GM18909 (cell line): ENCODE measurements around the gene GRIN3B.

Experiments used
- ATAC-seq: cut with Tn5 transposase; IDR thresholded peaks from one replicate; pipeline ENCODE4 v1.9.1; 2021; ENCODE audit warnings: mild to moderate bottlenecking; ENCODE audit not compliant: unreplicated experiment, poor library complexity

The GRIN3B gene

DNA sequence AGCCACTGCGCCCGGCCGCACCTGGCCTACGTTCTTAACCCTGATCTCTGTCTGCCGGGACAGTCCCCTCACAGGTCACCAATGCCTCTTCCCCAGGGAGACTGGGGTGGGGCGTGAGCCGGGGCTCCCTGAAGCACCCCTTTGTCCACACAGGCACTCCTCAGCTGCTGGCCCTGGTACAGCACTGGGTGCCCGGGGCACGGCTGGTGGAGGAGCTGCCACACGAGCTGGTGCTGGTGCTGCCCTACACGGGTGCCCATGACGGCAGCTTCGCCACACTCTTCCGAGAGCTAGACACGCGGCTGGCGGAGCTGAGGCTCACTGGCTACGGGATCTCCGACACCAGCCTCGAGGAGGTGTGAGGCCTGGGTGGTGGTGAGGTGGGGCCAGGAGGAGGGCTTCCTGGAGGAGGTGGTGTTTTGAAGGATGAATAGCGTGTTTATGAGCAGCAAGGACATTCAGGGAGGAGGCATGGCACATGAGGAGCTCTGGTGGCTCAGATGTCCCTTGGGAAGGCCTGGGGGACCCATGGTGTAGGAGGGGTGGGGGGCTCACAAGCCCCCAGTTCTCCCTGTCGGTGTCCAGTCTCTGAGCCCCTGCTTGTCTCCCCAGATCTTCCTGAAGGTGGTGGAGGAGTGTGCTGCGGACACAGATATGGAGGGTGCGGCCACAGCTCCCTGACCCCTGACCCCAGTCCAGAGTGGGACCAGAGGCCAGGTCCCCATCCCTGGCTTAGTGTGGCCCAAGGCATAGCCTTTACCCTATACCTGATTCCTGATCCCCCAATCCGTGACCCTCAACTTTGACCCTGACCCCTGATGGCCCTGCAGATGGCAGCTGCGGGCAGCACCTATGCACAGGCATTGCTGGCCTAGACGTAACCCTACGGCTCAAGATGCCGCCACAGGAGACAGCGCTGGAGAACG is 53.2 kb downstream of the GRIN3B start:
- ATAC-seq: no peak

- no peak for ATAC-seq
Observed at GRCh38 chr19:1054102-1055027, 54.1 kb downstream of the GRIN3B start.

GRCh38 chr19:1055028-1055425 is 54.8 kb downstream of the GRIN3B start:
- ATAC-seq: no peak

GRCh38 chr19:1055886-1056620 is 55.8 kb downstream of the GRIN3B start:
- no peak for ATAC-seq

GRCh38 chr19:1057176-1057855 is 57.1 kb downstream of the GRIN3B start:
- no peak for ATAC-seq

GRCh38 chr19:1058112-1058511 is 57.9 kb downstream of the GRIN3B start:
- no peak for ATAC-seq
